SK-N-SH (cell line): ENCODE data around the gene ZNF341. TPM values are rescaled to one million over a fixed set of nuclear protein-coding genes. Genes with fewer than 3 reads are reported as not detected.

Source experiments
- CTCF ChIA-PET: fragments of 300-600, 350-600 bp; formaldehyde crosslinking; extraction: SDS; loops from one replicate; lab custom pipeline; 2021; lab: Yijun Ruan, JAX
- POLR2A ChIA-PET: fragments of 350-600 bp; sonication (Branson Sonifier 250); formaldehyde crosslinking; extraction: SDS; loops from one replicate; lab custom pipeline; 2020; ENCODE audit warnings: antibody characterized with exemption, inconsistent platforms; lab: Yijun Ruan, JAX
- DNase-seq: peaks from one replicate; pipeline ENCODE4 v3.0.0; 2012
- H2AFZ ChIP-seq: fragments of 200-600 bp; sonication (generic); 2 replicates; pipeline ENCODE4 v1.8.1; 2016; ENCODE audit warnings: antibody characterized with exemption, mild to moderate bottlenecking, low read depth
- H3F3A ChIP-seq: fragments of 200-600 bp; sonication (generic); replicated peaks from 2 replicates; pipeline ENCODE3; 2016; ENCODE audit warnings: antibody characterized with exemption, mild to moderate bottlenecking; ENCODE audit not compliant: insufficient read depth
- H3K27ac ChIP-seq, 2 experiments: fragments of 200-500 bp in 1 of 2; fragments of 200-600 bp in 1 of 2; sonication (Bioruptor generic) in 1 of 2; sonication (generic), shearing (Covaris generic) in 1 of 2; 2 replicates each; pipeline versions ENCODE4 v1.5.1 to v1.6.1; 2014 to 2016; ENCODE audit warnings: low read depth in 2 of 2, inconsistent platforms in 1 of 2, low read length in 1 of 2, mild to moderate bottlenecking in 1 of 2, mixed read lengths in 1 of 2
- H3K27me3 ChIP-seq: fragments of 200-600 bp; sonication (generic), shearing (Covaris generic); 2 replicates; pipeline ENCODE4 v1.6.1; 2016; ENCODE audit warnings: mixed run types; ENCODE audit not compliant: insufficient read depth
- H3K36me3 ChIP-seq, 2 experiments: fragments of 200-500 bp in 1 of 2; fragments of 200-600 bp in 1 of 2; sonication (Bioruptor generic) in 1 of 2; sonication (generic) in 1 of 2; replicated peaks in 1 of 2; 2 replicates each; pipeline versions ENCODE3 to v1.5.1; 2014 to 2016; ENCODE audit warnings: low read length in 1 of 2, mild to moderate bottlenecking in 1 of 2; ENCODE audit not compliant: insufficient read depth in 2 of 2, control insufficient read depth in 1 of 2
- H3K4me1 ChIP-seq, 2 experiments: fragments of 200-500 bp in 1 of 2; fragments of 200-600 bp in 1 of 2; sonication (Bioruptor generic) in 1 of 2; sonication (generic), shearing (Covaris generic) in 1 of 2; 2 replicates each; pipeline versions ENCODE4 v1.5.1 to v1.6.1; 2014 to 2016; ENCODE audit warnings: low read depth in 1 of 2, low read length in 1 of 2, mixed run types in 1 of 2; ENCODE audit not compliant: insufficient read depth in 2 of 2, control insufficient read depth in 1 of 2
- H3K4me2 ChIP-seq: fragments of 200-600 bp; sonication (generic), shearing (Covaris generic); 2 replicates; pipeline ENCODE4 v1.6.1; 2017; ENCODE audit warnings: mixed run types
- H3K4me3 ChIP-seq, 2 experiments: fragments of 200-500 bp in 1 of 2; fragments of 200-600 bp in 1 of 2; sonication (Bioruptor generic) in 1 of 2; sonication (generic), shearing (Covaris generic) in 1 of 2; 2 replicates each; pipeline versions ENCODE4 v1.5.1 to v1.8.1; 2014 to 2016; ENCODE audit warnings: low read depth in 2 of 2, inconsistent platforms in 1 of 2, low read length in 1 of 2, mild to moderate bottlenecking in 1 of 2, mixed read lengths in 1 of 2, moderate library complexity in 1 of 2
- H3K79me2 ChIP-seq: fragments of 200-600 bp; sonication (generic); 2 replicates; pipeline ENCODE4 v1.8.1; 2017; ENCODE audit warnings: mild to moderate bottlenecking; ENCODE audit not compliant: insufficient read depth
- H3K9ac ChIP-seq: fragments of 200-600 bp; sonication (generic); 2 replicates; pipeline ENCODE4 v1.6.1; 2017; ENCODE audit warnings: mixed run types
- H3K9me2 ChIP-seq: fragments of 200-600 bp; sonication (generic); 2 replicates; pipeline ENCODE4 v1.6.1; 2017; ENCODE audit warnings: mixed run types
- H3K9me3 ChIP-seq: fragments of 200-600 bp; sonication (generic); 2 replicates; pipeline ENCODE4 v1.6.1; 2017; ENCODE audit warnings: mixed run types, mild to moderate bottlenecking, moderate library complexity
- H4K20me1 ChIP-seq: fragments of 200-600 bp; sonication (generic); 2 replicates; pipeline ENCODE4 v1.6.1; 2017; ENCODE audit warnings: mild to moderate bottlenecking, mixed run types; ENCODE audit not compliant: insufficient read depth
- CHD2 ChIP-seq: fragments of 150-350 bp; IDR thresholded peaks from 2 replicates; pipeline ENCODE4 v1.6.1; 2018; ENCODE audit warnings: low read length; ENCODE audit not compliant: partially characterized antibody
- ELF1 ChIP-seq: IDR thresholded peaks from 2 replicates; pipeline ENCODE4 v1.4.0; 2012
- EP300 ChIP-seq, 2 experiments: IDR thresholded peaks; 2 replicates each; pipeline versions ENCODE4 v1.4.0 to v1.6.1; 2012; ENCODE audit warnings: borderline replicate concordance in 1 of 2, low read depth in 1 of 2, low read length in 1 of 2
- EZH2phosphoT487 ChIP-seq: fragments of 200-600 bp; sonication (generic); IDR thresholded peaks from 2 replicates; pipeline ENCODE4 v1.6.1; 2017; ENCODE audit warnings: low read depth, mixed run types, mild to moderate bottlenecking, antibody characterized with exemption, moderate library complexity, borderline replicate concordance
- FOSL2 ChIP-seq: IDR thresholded peaks from 2 replicates; pipeline ENCODE4 v1.4.0; 2012; ENCODE audit warnings: low read depth, mild to moderate bottlenecking, moderate library complexity, borderline replicate concordance
- GABPA ChIP-seq: IDR thresholded peaks from 2 replicates; pipeline ENCODE4 v1.4.0; 2012; ENCODE audit warnings: low read depth, mild to moderate bottlenecking
- GATA2 ChIP-seq: sonication (generic); formaldehyde crosslinking; IDR thresholded peaks from 2 replicates; pipeline ENCODE4 v1.5.0; 2020; ENCODE audit warnings: mild to moderate bottlenecking, missing genetic modification reagents
- JUND ChIP-seq: IDR thresholded peaks from 2 replicates; pipeline ENCODE4 v1.4.0; 2012
- MAX ChIP-seq: IDR thresholded peaks from 2 replicates; pipeline ENCODE4 v1.4.0; 2012; ENCODE audit warnings: low read depth
- MEF2A ChIP-seq: IDR thresholded peaks from 2 replicates; pipeline ENCODE4 v1.4.0; 2012; ENCODE audit warnings: low read depth, borderline replicate concordance
- MXI1 ChIP-seq: IDR thresholded peaks from 2 replicates; pipeline ENCODE4 v1.6.1; 2012; ENCODE audit warnings: mild to moderate bottlenecking, low read depth, low read length, improper control_type of control experiment
- NFIC ChIP-seq: IDR thresholded peaks from 2 replicates; pipeline ENCODE4 v1.4.0; 2012; ENCODE audit warnings: borderline replicate concordance
- POLR2AphosphoS5 ChIP-seq: IDR thresholded peaks from 2 replicates; pipeline ENCODE4 v1.6.1; 2012; ENCODE audit warnings: low read depth, low read length
- RCOR1 ChIP-seq: fragments of 150-350 bp; IDR thresholded peaks from 2 replicates; pipeline ENCODE4 v1.6.1; 2017; ENCODE audit warnings: antibody characterized with exemption, low read length
- REST ChIP-seq: IDR thresholded peaks from 2 replicates; pipeline ENCODE4 v1.6.1; 2012; ENCODE audit warnings: mild to moderate bottlenecking, low read depth, low read length, moderate library complexity
- RXRA ChIP-seq: IDR thresholded peaks from 2 replicates; pipeline ENCODE4 v1.4.0; 2012; ENCODE audit warnings: low read depth, mild to moderate bottlenecking, borderline replicate concordance
- SIN3A ChIP-seq: IDR thresholded peaks from 2 replicates; pipeline ENCODE4 v1.6.1; 2012; ENCODE audit warnings: low read depth, mild to moderate bottlenecking, low read length, moderate library complexity, borderline replicate concordance
- TAF1 ChIP-seq: IDR thresholded peaks from 2 replicates; pipeline ENCODE4 v1.6.1; 2012; ENCODE audit warnings: low read depth, mild to moderate bottlenecking, low read length, moderate library complexity, borderline replicate concordance
- USF1 ChIP-seq: IDR thresholded peaks from 2 replicates; pipeline ENCODE4 v1.4.0; 2012; ENCODE audit warnings: low read depth, borderline replicate concordance
- YY1 ChIP-seq: IDR thresholded peaks from 2 replicates; pipeline ENCODE4 v1.4.0; 2012; ENCODE audit warnings: low read depth, mild to moderate bottlenecking
- WGBS: methylation state at CpG from one replicate; pipeline ENCODE4 v1.1.6; 2017; ENCODE audit warnings: low lambda C conversion rate; 5-methylcytosine and 5-hydroxymethylcytosine counted together
- polyA plus RNA-seq, 3 experiments: library from polyadenylated mRNA; depleted of rRNA; stranded (reverse); fragments of >200 nt; gene quantifications; 2 replicates each; pipeline ENCODE4 v1.2.3, GENCODE V29; 2012
- TF ChIP-seq, protein P1 (sequence below): fragments of 150-350 bp; IDR thresholded peaks from 2 replicates; pipeline ENCODE4 v1.6.1; 2016; ENCODE audit warnings: mild to moderate bottlenecking, low read depth, low read length
- TF ChIP-seq, protein P2 (sequence below): IDR thresholded peaks from 2 replicates; pipeline ENCODE4; 2012

Gene ZNF341
- polyA plus RNA-seq, 1 of the 3 experiments (the other 2 are of a cell fraction): 3.2 TPM

- TF ChIP-seq GABPA: no peak
Observed at GRCh38 chr20:33685328-33686099, 46.3 kb upstream of the ZNF341 start (continued).

- H3K9me3 ChIP-seq: no peaks in the 10 kb centered on the region
- 7% methylated on average over 24 of the region's 101 CpGs for WGBS
- H3K27ac ChIP-seq: peak within 1 kb of the TSS; percentile 1 to 24; a peak in 2 of 4 replicates
- peak within 1 kb of the TSS; percentile 61 to 62 for H3K4me3 ChIP-seq
- H3K4me2 ChIP-seq: peak within 1 kb of the TSS; percentile 72
- ChIA-PET POLR2A (interaction anchor here (0.6 to 1.6 kb wide), 2 partner anchors 10 to 11 kb away, joined by 3 to 7 read pairs; no protein-coding TSS in a partner anchor), CTCF (interaction anchor here (0.6 to 4.5 kb wide), 7 partner anchors 10 to 383 kb away, joined by 3 to 15 read pairs (median 3); partner anchors contain the start of gene ZNF341)
- no peaks in the 10 kb centered on the region for H3K27me3 ChIP-seq
- no peaks in the 10 kb centered on the region for H3F3A ChIP-seq
- H3K36me3 ChIP-seq: no peaks in the 10 kb centered on the region
- H2AFZ ChIP-seq: peak within 1 kb of the TSS; percentile 92
- no peaks in the 10 kb centered on the region for H3K9me2 ChIP-seq
- peak within 1 kb of the TSS; percentile 64 for H3K9ac ChIP-seq
- peaks cover 1% of the 10 kb centered on the region; the same call in 1 of the 2 replicates for H4K20me1 ChIP-seq
- H3K4me1 ChIP-seq: peaks cover 7 to 19% of the 10 kb centered on the region in 2 experiments; a peak in 2 of 4 replicates
- peaks cover 35% of the 10 kb centered on the region for H3K79me2 ChIP-seq
- DNase-seq: peak; percentile 99
- TF ChIP-seq ELF1 (no peak), RCOR1 (no peak), CHD2 (peak; percentile 67), REST (no peak), EZH2phosphoT487 (no peak), MXI1 (peak; percentile 90), USF1 (peak; percentile 72), POLR2AphosphoS5 (no peak), GATA2 (CRISPR knock-in tag) (no peak), FOSL2 (no peak), RXRA (no peak), NFIC (no peak), MEF2A (no peak), GABPA (no peak), YY1 (no peak), TAF1 (0 out of 2 replicates have a peak, but pooled peaks have one; percentile 32), EP300 (IDR thresholded peaks at IDR 0.05; ENCODE audit: borderline replicate concordance in 1 of 2, low read depth in 1 of 2, low read length in 1 of 2) (no peak), MAX (peak; percentile 93), JUND (no peak), SIN3A (peak; percentile 89)
- TF ChIP-seq, protein P1, sequence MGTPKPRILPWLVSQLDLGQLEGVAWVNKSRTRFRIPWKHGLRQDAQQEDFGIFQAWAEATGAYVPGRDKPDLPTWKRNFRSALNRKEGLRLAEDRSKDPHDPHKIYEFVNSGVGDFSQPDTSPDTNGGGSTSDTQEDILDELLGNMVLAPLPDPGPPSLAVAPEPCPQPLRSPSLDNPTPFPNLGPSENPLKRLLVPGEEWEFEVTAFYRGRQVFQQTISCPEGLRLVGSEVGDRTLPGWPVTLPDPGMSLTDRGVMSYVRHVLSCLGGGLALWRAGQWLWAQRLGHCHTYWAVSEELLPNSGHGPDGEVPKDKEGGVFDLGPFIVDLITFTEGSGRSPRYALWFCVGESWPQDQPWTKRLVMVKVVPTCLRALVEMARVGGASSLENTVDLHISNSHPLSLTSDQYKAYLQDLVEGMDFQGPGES: peak; percentile 53; the same call in 1 of the 2 replicates
- TF ChIP-seq, protein P2, sequence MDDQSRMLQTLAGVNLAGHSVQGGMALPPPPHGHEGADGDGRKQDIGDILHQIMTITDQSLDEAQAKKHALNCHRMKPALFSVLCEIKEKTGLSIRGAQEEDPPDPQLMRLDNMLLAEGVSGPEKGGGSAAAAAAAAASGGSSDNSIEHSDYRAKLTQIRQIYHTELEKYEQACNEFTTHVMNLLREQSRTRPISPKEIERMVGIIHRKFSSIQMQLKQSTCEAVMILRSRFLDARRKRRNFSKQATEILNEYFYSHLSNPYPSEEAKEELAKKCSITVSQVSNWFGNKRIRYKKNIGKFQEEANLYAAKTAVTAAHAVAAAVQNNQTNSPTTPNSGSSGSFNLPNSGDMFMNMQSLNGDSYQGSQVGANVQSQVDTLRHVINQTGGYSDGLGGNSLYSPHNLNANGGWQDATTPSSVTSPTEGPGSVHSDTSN: no peak
Observed at GRCh38 chr20:33686100-33686983, 45.5 kb upstream of the ZNF341 start, which contains the start of gene E2F1. TSS of gene E2F1 (minus strand) at chr20:33686385. CDS start at chr20:33686264, 121 bp downstream.
